K562 (cell line): ENCODE measurements around the gene CDCA5. TPM values are rescaled to one million over a fixed set of nuclear protein-coding genes. Genes with fewer than 3 reads are reported as not detected.

Experiments
- BRD9 ChIP-seq: fragments of 450-650 bp; IDR thresholded peaks from 2 replicates; pipeline ENCODE4 v1.6.1; 2018; ENCODE audit warnings: low read depth; ENCODE audit not compliant: partially characterized antibody
- CHD2 ChIP-seq: IDR thresholded peaks from 2 replicates; pipeline ENCODE4 v1.6.1; 2011; ENCODE audit warnings: low read depth, low read length
- CSDE1 ChIP-seq, 2 experiments: fragments of 450-650 bp; IDR thresholded peaks; 2 replicates each; pipeline ENCODE4 v1.6.1; 2016; ENCODE audit warnings: mild to moderate bottlenecking in 1 of 2
- FOXK1 ChIP-seq: sonication (generic); formaldehyde crosslinking; IDR thresholded peaks from 2 replicates; pipeline ENCODE4 v1.8.0; 2022; ENCODE audit warnings: missing genetic modification reagents, mild to moderate bottlenecking, borderline replicate concordance
- HNRNPL ChIP-seq: fragments of 200-400 bp; formaldehyde crosslinking; IDR thresholded peaks from 2 replicates; pipeline ENCODE4 v1.6.1; 2017; ENCODE audit warnings: low read depth, mild to moderate bottlenecking, low read length
- PTBP1 ChIP-seq: fragments of 200-400 bp; formaldehyde crosslinking; IDR thresholded peaks from 2 replicates; pipeline ENCODE4 v1.6.1; 2017; ENCODE audit warnings: low read depth, low read length
- RBFOX2 ChIP-seq: fragments of 200-400 bp; formaldehyde crosslinking; IDR thresholded peaks from 2 replicates; pipeline ENCODE4 v1.6.1; 2017; ENCODE audit warnings: low read depth, mild to moderate bottlenecking, low read length, moderate library complexity
- RFX7 ChIP-seq: fragments of 250-450 bp; sonication (Bioruptor Pico); IDR thresholded peaks from 2 replicates; pipeline ENCODE4 v1.5.1; 2021; ENCODE audit warnings: mild to moderate bottlenecking
- ZNF212 ChIP-seq: fragments of 450-650 bp; formaldehyde crosslinking; IDR thresholded peaks from 2 replicates; pipeline ENCODE4 v1.4.0; 2020; ENCODE audit warnings: mild to moderate bottlenecking
- ZNF316 ChIP-seq: fragments of 450-650 bp; IDR thresholded peaks from 2 replicates; pipeline ENCODE4 v1.6.1; 2016
- ZNF436 ChIP-seq: fragments of 250-450, 450-650 bp; sonication (Bioruptor Pico); formaldehyde crosslinking; IDR thresholded peaks from 2 replicates; pipeline ENCODE4 v1.7.0; 2020; ENCODE audit warnings: mild to moderate bottlenecking
- ZNF586 ChIP-seq: fragments of 450-650 bp; formaldehyde crosslinking; conservative IDR thresholded peaks from 2 replicates; pipeline ENCODE4 v1.4.0; 2020; ENCODE audit warnings: mild to moderate bottlenecking, moderate library complexity
- polyA plus RNA-seq, 8 experiments: library from polyadenylated mRNA; depleted of rRNA in 4 of 8; stranded (reverse) in 5 of 8; unstranded in 3 of 8; fragments of >200 nt; fragmentation: Nextera tagmentation in 2 of 8; fragmentation: Illumina TruSeq in 1 of 8; extraction: Ambion mirVana in 2 of 8; extraction: Trizol in 1 of 8; gene quantifications; 2 replicates each; pipeline versions ENCODE4 v1.2.1 to v1.2.3, GENCODE V29; 2011 to 2014; ENCODE audit warnings: inconsistent platforms in 1 of 8, missing spikeins in 1 of 8
- total RNA-seq, 7 experiments: library from RNA; depleted of rRNA in 6 of 7; stranded (reverse); fragments of >200 nt in 6 of 7; fragmentation: Illumina TruSeq in 2 of 7; extraction: Trizol in 2 of 7; gene quantifications; 2 replicates each; pipeline versions ENCODE4 v1.2.1 to v1.2.3, GENCODE V29; 2011 to 2021; ENCODE audit warnings: low replicate concordance in 1 of 7
- TF ChIP-seq, protein P1 (sequence below): fragments of 200-800 bp; sonication (Bioruptor generic); IDR thresholded peaks from 2 replicates; pipeline ENCODE4 v1.6.1; 2017; ENCODE audit warnings: missing genetic modification characterization, missing compliant biosample characterization
- TF ChIP-seq, protein P2 (sequence below): fragments of 450-650 bp; IDR thresholded peaks from 2 replicates; pipeline ENCODE4 v1.6.1; 2016; ENCODE audit warnings: low read depth
- TF ChIP-seq, protein P3 (sequence below): sonication (generic); formaldehyde crosslinking; IDR thresholded peaks from 2 replicates; pipeline ENCODE4 v1.8.1; 2023; ENCODE audit warnings: mild to moderate bottlenecking, missing genetic modification reagents

Gene CDCA5
- total and polyA plus RNA-seq, 9 of the 15 experiments (the other 6 are each of a cell fraction or from before 2014, with no cell fraction given): 18.9 to 94.3 (median 64.6) TPM

DNA sequence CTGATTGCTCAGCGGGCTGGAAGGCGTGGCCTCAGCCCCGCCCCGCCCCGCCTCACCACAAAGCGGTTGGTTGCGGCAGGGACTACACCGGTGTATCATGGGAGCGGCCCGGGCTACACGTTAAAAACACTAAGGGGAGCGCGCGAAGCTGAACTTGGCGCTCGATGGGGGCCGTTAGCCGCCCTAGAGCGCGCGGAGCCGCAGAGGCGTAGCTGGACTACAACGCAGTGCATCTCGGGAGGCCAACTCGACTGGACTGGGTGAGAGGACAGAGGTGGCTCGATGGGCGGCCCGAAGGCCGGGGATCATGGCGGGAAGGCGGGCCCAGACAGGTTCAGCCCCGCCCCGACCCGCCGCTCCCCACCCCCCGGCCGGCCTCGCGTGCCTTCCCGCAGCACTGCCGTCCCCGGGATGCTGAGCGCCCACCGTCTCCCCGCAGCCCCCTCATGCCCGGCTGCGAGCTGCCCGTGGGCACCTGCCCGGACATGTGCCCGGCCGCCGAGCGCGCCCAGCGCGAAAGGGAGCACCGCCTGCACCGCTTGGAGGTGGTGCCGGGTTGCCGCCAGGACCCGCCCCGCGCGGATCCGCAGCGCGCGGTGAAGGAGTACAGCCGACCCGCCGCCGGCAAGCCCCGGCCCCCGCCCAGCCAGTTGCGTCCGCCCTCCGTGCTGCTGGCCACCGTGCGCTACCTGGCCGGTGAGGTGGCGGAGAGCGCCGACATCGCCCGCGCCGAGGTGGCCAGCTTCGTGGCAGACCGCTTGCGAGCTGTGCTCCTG lies 42.8 kb downstream of the CDCA5 start, which contains the start of gene SAC3D1 (continued):
- TF ChIP-seq ZNF586 (CRISPR knock-in tag): no peak
- no peak for TF ChIP-seq RFX7 (CRISPR knock-in tag)
- TF ChIP-seq FOXK1: no peak
- no peak for TF ChIP-seq BRD9
- no peak for TF ChIP-seq CHD2
- TF ChIP-seq CSDE1 (IDR thresholded peaks at IDR 0.05): no peak
- TF ChIP-seq RBFOX2: peak; percentile 91
- TF ChIP-seq, protein P1, sequence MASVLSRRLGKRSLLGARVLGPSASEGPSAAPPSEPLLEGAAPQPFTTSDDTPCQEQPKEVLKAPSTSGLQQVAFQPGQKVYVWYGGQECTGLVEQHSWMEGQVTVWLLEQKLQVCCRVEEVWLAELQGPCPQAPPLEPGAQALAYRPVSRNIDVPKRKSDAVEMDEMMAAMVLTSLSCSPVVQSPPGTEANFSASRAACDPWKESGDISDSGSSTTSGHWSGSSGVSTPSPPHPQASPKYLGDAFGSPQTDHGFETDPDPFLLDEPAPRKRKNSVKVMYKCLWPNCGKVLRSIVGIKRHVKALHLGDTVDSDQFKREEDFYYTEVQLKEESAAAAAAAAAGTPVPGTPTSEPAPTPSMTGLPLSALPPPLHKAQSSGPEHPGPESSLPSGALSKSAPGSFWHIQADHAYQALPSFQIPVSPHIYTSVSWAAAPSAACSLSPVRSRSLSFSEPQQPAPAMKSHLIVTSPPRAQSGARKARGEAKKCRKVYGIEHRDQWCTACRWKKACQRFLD (CRISPR knock-in tag): 0 out of 2 replicates have a peak, but pooled peaks have one; percentile 70
- peak; percentile 89; the same call in 1 of the 2 replicates for TF ChIP-seq HNRNPL
- TF ChIP-seq ZNF212 (CRISPR knock-in tag): no peak
- no peak for TF ChIP-seq ZNF316
- TF ChIP-seq, protein P2, sequence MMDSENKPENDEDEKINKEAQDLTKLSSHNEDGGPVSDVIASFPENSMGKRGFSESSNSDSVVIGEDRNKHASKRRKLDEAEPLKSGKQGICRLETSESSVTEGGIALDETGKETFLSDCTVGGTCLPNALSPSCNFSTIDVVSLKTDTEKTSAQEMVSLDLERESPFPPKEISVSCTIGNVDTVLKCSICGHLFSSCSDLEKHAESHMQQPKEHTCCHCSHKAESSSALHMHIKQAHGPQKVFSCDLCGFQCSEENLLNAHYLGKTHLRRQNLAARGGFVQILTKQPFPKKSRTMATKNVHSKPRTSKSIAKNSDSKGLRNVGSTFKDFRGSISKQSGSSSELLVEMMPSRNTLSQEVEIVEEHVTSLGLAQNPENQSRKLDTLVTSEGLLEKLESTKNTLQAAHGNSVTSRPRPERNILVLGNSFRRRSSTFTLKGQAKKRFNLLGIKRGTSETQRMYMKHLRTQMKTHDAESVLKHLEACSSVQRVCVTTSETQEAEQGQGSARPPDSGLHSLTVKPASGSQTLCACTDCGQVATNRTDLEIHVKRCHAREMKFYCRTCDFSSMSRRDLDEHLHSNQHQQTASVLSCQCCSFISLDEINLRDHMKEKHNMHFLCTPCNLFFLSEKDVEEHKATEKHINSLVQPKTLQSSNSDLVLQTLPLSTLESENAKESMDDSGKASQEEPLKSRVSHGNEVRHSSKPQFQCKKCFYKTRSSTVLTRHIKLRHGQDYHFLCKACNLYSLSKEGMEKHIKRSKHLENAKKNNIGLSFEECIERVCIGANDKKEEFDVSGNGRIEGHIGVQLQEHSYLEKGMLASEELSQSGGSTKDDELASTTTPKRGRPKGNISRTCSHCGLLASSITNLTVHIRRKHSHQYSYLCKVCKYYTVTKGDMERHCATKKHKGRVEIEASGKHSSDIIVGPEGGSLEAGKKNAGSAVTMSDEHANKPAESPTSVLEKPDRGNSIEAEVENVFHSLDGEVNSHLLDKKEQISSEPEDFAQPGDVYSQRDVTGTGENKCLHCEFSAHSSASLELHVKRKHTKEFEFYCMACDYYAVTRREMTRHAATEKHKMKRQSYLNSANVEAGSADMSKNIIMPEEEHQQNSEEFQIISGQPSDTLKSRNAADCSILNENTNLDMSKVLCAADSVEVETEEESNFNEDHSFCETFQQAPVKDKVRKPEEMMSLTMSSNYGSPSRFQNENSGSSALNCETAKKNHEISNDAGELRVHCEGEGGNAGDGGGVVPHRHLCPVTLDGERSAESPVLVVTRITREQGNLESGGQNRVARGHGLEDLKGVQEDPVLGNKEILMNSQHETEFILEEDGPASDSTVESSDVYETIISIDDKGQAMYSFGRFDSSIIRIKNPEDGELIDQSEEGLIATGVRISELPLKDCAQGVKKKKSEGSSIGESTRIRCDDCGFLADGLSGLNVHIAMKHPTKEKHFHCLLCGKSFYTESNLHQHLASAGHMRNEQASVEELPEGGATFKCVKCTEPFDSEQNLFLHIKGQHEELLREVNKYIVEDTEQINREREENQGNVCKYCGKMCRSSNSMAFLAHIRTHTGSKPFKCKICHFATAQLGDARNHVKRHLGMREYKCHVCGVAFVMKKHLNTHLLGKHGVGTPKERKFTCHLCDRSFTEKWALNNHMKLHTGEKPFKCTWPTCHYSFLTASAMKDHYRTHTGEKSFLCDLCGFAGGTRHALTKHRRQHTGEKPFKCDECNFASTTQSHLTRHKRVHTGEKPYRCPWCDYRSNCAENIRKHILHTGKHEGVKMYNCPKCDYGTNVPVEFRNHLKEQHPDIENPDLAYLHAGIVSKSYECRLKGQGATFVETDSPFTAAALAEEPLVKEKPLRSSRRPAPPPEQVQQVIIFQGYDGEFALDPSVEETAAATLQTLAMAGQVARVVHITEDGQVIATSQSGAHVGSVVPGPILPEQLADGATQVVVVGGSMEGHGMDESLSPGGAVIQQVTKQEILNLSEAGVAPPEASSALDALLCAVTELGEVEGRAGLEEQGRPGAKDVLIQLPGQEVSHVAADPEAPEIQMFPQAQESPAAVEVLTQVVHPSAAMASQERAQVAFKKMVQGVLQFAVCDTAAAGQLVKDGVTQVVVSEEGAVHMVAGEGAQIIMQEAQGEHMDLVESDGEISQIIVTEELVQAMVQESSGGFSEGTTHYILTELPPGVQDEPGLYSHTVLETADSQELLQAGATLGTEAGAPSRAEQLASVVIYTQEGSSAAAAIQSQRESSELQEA: no peak
- TF ChIP-seq, protein P3, sequence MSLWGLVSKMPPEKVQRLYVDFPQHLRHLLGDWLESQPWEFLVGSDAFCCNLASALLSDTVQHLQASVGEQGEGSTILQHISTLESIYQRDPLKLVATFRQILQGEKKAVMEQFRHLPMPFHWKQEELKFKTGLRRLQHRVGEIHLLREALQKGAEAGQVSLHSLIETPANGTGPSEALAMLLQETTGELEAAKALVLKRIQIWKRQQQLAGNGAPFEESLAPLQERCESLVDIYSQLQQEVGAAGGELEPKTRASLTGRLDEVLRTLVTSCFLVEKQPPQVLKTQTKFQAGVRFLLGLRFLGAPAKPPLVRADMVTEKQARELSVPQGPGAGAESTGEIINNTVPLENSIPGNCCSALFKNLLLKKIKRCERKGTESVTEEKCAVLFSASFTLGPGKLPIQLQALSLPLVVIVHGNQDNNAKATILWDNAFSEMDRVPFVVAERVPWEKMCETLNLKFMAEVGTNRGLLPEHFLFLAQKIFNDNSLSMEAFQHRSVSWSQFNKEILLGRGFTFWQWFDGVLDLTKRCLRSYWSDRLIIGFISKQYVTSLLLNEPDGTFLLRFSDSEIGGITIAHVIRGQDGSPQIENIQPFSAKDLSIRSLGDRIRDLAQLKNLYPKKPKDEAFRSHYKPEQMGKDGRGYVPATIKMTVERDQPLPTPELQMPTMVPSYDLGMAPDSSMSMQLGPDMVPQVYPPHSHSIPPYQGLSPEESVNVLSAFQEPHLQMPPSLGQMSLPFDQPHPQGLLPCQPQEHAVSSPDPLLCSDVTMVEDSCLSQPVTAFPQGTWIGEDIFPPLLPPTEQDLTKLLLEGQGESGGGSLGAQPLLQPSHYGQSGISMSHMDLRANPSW (CRISPR knock-in tag): no peak
- no peak for TF ChIP-seq ZNF436 (CRISPR knock-in tag)
- TF ChIP-seq PTBP1: no peak
